ENCODE measurements around the gene RBM47. TPM values are rescaled to one million over a fixed set of nuclear protein-coding genes. Genes with fewer than 3 reads are reported as not detected.
"Not testable (repeated sequence)": the region's sequence is repeated elsewhere in the genome, so short reads cannot be mapped to it uniquely, and the experiment has no call there.

Gene RBM47
- total RNA-seq, 1 donor from 2014 or later = 105 TPM

DNA sequence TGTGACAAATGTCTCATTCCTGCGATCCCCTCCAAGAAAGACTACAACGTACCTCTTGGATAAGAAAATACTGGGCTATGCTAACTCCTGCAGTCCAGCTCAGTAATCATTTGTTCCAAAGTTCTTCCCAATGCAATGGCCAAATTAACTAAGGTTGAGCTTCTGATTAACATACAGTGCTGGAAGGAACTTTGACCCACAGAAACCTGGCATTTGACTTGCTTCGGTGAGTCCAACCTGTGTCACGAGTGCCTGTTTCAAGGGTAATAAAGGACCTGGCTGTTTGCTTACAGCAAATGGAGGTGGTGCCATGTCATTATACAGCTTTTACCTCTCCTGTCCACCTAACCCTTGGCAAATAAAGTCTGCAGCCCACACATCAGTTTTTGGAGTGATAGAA is 83.2 kb downstream of the RBM47 start:
- Histone ChIP-seq H3K9me3 (no peaks in the 10 kb centered on the region), H3K27me3 (no peaks in the 10 kb centered on the region), H3K27ac (no peak overlapping the region), H3K36me3 (no peaks in the 10 kb centered on the region), H3K4me1 (peaks cover 19% of the 10 kb centered on the region), H3K4me3 (no peak overlapping the region)
- intact Hi-C loops (cut with DNase I) = no loop called here
- DNase-seq = no peak
- TF ChIP-seq, protein P1, sequence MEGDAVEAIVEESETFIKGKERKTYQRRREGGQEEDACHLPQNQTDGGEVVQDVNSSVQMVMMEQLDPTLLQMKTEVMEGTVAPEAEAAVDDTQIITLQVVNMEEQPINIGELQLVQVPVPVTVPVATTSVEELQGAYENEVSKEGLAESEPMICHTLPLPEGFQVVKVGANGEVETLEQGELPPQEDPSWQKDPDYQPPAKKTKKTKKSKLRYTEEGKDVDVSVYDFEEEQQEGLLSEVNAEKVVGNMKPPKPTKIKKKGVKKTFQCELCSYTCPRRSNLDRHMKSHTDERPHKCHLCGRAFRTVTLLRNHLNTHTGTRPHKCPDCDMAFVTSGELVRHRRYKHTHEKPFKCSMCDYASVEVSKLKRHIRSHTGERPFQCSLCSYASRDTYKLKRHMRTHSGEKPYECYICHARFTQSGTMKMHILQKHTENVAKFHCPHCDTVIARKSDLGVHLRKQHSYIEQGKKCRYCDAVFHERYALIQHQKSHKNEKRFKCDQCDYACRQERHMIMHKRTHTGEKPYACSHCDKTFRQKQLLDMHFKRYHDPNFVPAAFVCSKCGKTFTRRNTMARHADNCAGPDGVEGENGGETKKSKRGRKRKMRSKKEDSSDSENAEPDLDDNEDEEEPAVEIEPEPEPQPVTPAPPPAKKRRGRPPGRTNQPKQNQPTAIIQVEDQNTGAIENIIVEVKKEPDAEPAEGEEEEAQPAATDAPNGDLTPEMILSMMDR (IDR thresholded peaks at IDR 0.05) = no peak
- peak; percentile 48 for ATAC-seq

DNA sequence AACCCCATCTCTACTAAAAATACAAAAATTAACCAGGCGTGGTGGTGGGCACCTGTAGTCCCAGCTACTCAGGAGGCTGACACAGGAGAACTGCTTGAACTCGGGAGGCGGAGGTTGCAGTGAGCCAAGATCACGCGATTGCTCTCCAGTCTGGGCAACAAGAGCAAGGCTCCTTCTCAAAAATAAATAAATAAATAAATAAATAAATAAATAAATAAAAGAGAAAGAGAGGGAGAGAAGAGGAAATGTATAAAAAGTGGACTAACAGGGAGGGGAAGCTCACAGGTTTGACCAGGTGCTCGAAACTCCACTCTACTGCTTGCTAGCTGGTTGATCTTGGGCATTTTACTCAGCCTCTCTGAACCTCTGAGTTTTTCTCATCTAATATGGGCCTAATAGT is 84.2 kb downstream of the RBM47 start:
- H3K9me3 ChIP-seq; ATAC-seq; H3K4me3 ChIP-seq; DNase-seq; H3K27me3 ChIP-seq; H3K27ac ChIP-seq; intact Hi-C loops (cut with DNase I); H3K36me3 ChIP-seq: not testable (repeated sequence)
- peaks cover 13% of the 10 kb centered on the region for H3K4me1 ChIP-seq

DNA sequence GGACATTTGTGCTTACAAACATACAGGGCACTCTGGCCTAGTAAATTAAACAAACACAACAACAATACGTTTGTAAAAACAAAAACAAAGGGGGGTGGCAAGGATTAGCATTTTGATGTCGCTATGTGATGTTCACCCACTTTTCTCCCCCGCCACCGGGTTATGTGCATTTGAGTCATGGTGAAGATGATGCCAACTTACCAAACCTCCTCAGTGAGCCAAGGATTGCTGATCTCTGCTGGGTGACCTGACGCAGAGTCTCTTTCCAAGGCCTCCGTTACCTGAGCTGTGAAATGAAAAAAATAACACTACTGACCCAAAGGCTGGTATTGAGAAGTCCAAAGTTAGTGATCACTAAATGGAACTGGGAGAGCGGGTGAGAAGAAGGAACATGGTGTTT is 85.4 kb downstream of the RBM47 start:
- ATAC-seq (no peak), DNase-seq (no peak)
- peaks cover 8% of the 10 kb centered on the region for H3K4me1 ChIP-seq
- H3K27ac ChIP-seq = no peak overlapping the region
- intact Hi-C loops (cut with DNase I) = no loop called here
- no peaks in the 10 kb centered on the region for H3K9me3 ChIP-seq
- TF ChIP-seq, protein P1 (IDR thresholded peaks at IDR 0.05) = no peak
- no peaks in the 10 kb centered on the region for H3K27me3 ChIP-seq
- no peak overlapping the region for H3K4me3 ChIP-seq
- no peaks in the 10 kb centered on the region for H3K36me3 ChIP-seq

DNA sequence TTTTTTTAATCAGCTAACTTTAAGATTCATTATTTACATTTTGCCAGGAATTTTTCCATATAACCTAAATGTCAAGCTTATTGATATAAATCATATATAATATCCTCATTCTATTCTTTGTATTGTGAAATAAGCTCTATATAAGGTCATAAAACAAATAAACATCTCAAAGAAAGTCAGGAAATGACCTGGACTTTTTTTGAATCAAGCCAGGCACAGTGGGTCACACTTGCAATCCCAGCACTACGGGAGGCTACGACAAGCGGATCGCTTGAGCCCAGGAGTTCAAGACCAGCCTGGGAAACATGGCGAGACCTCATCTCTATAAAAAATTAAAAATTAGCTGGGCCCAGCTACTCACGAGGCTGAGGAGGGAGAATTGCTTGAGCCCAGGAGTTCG is 88.9 kb downstream of the RBM47 start:
- no peaks in the 10 kb centered on the region for H3K36me3 ChIP-seq
- TF ChIP-seq, protein P1 (IDR thresholded peaks at IDR 0.05) = no peak
- intact Hi-C loops (cut with DNase I) = no loop called here
- no peaks in the 10 kb centered on the region for H3K9me3 ChIP-seq
- ATAC-seq (no peak), DNase-seq (no peak)
- no peak overlapping the region for H3K27ac ChIP-seq
- H3K4me1 ChIP-seq = no peaks in the 10 kb centered on the region
- no peak overlapping the region for H3K4me3 ChIP-seq
- H3K27me3 ChIP-seq = no peaks in the 10 kb centered on the region

DNA sequence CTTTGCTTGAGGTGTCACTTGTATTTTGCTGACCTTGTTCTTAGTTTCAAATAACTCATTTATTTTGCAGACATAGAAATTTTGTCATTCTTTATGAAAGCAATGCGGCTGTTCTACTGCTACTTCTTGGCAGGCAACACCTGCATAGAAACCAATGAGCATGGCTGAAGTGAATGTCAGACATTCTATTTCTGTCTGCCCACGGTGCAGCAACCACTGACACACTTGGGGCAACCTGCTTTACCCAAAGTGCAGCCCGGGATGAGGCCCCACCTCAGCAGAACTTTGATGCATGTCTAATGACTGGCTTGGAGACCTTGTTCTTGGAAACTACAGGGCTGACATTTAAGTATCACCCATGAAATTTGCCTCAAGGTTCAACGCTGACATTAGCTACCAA is 93.6 kb downstream of the RBM47 start:
- Histone ChIP-seq H3K36me3 (no peaks in the 10 kb centered on the region), H3K27me3 (no peaks in the 10 kb centered on the region), H3K4me3 (no peak overlapping the region), H3K27ac (no peak overlapping the region), H3K9me3 (no peaks in the 10 kb centered on the region), H3K4me1 (no peaks in the 10 kb centered on the region)
- DNase-seq (no peak), ATAC-seq (no peak)
- TF ChIP-seq, protein P1 (IDR thresholded peaks at IDR 0.05) = no peak
- intact Hi-C loops (cut with DNase I) = no loop called here

DNA sequence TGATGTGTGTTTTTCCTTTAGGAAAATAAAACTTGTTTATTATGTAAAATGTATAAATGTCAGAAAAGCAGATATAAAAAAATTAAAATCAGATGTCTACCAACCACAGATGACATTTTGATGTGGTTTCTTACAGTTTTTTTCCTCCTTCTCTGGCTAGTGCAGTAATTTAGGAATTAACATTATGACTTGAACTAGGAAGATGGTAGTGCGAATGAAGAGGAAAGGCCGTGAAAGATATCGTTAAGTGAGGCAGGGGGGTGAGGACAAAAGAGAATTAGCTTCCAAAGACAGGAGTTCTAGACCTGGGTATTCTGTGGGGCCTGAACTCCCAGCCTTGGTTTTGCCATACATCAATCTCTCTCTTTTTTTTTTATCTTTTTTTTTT is 98.0 kb downstream of the RBM47 start:
- intact Hi-C loops (cut with DNase I) = no loop called here
- no peak for ATAC-seq
- H3K27ac ChIP-seq = no peak overlapping the region
- TF ChIP-seq, protein P1 (IDR thresholded peaks at IDR 0.05) = no peak
- no peaks in the 10 kb centered on the region for H3K4me1 ChIP-seq
- no peaks in the 10 kb centered on the region for H3K9me3 ChIP-seq
- DNase-seq = no peak
- H3K27me3 ChIP-seq = no peaks in the 10 kb centered on the region
- H3K4me3 ChIP-seq = no peak overlapping the region
- no peaks in the 10 kb centered on the region for H3K36me3 ChIP-seq

Data from upper lobe of right lung (tissue), 1 donor.